NCI-H128 (cell line): Measurements from ENCODE around the gene SPINK5.

Experiments
- DNase-seq: peaks from one replicate; lab custom pipeline; 2025; ENCODE audit not compliant: unreplicated experiment; lab: John Stamatoyannopoulos, UW

SPINK5 gene

GRCh38 chr5:148172377-148172776 is 108.6 kb downstream of the SPINK5 start:
- DNase-seq = no peak

GRCh38 chr5:148176480-148176879 is 112.7 kb downstream of the SPINK5 start:
- no peak for DNase-seq

GRCh38 chr5:148177207-148177606 is 113.4 kb downstream of the SPINK5 start:
- DNase-seq = no peak

GRCh38 chr5:148179234-148179824 is 115.5 kb downstream of the SPINK5 start:
- DNase-seq = no peak

- no peak for DNase-seq
These were observed 122.6 kb downstream of the SPINK5 start for GRCh38 chr5:148186248-148187003.
